ENCODE results near the gene TMEM98. TPM values are rescaled to one million over a fixed set of nuclear protein-coding genes. Genes with fewer than 3 reads are reported as not detected.

Gene TMEM98
- total RNA-seq, 2 donors from 2014 or later, result 134 to 137 TPM

GRCh38 chr17:32954477-32954876, 26.5 kb downstream of the TMEM98 start:
- peaks cover 10% of the 10 kb centered on the region for H3K27me3 Mint-ChIP-seq (ENCODE audit: insufficient read depth)
- no peaks in the 10 kb centered on the region for H3K36me3 ChIP-seq (ENCODE audit: control insufficient read depth, insufficient read depth, low read length)
- H3K27me3 ChIP-seq (ENCODE audit: control insufficient read depth, insufficient read depth, low read length, poor library complexity, severe bottlenecking), result no peaks in the 10 kb centered on the region
- no peak for TF ChIP-seq CTCF (conservative IDR thresholded peaks at IDR 0.05)
- no peaks in the 10 kb centered on the region for H3K4me1 Mint-ChIP-seq
- 78 to 83% methylated on average over 4 to 8 of the region's 8 CpGs for WGBS, 2 experiments (ENCODE audit: insufficient coverage in 1 of 2, insufficient read length in 1 of 2)
- H3K4me3 ChIP-seq (ENCODE audit: low read length), result no peak overlapping the region
- H3K9me3 Mint-ChIP-seq, result no peaks in the 10 kb centered on the region
- no peak overlapping the region for H3K27ac ChIP-seq (ENCODE audit: low read depth, low read length)
- no peak for DNase-seq
- H3K4me1 ChIP-seq (ENCODE audit: control insufficient read depth, insufficient read depth, low read length), result no peaks in the 10 kb centered on the region
- H3K9me3 ChIP-seq (ENCODE audit: control insufficient read depth, low read length), result no peaks in the 10 kb centered on the region
- H3K27ac Mint-ChIP-seq, result no peak overlapping the region
- no peak overlapping the region for H3K9ac ChIP-seq (ENCODE audit: extremely low read depth, low read length, poor library complexity, severe bottlenecking)
- no peaks in the 10 kb centered on the region for H3K36me3 Mint-ChIP-seq (ENCODE audit: low read depth)
- H3K4me3 Mint-ChIP-seq, result no peak overlapping the region

GRCh38 chr17:32955155-32955554, 27.2 kb downstream of the TMEM98 start:
- H3K4me1 ChIP-seq (ENCODE audit: control insufficient read depth, insufficient read depth, low read length), result no peaks in the 10 kb centered on the region
- no peak overlapping the region for H3K27ac Mint-ChIP-seq
- H3K9me3 ChIP-seq (ENCODE audit: control insufficient read depth, low read length), result no peaks in the 10 kb centered on the region
- H3K27me3 ChIP-seq (ENCODE audit: control insufficient read depth, insufficient read depth, low read length, poor library complexity, severe bottlenecking), result no peaks in the 10 kb centered on the region
- no peak overlapping the region for H3K4me3 Mint-ChIP-seq
- H3K4me1 Mint-ChIP-seq, result no peaks in the 10 kb centered on the region
- DNase-seq, result no peak
- 80 to 85% methylated on average over 1 of the region's 1 CpG for WGBS, 2 experiments (ENCODE audit: insufficient coverage in 1 of 2, insufficient read length in 1 of 2)
- TF ChIP-seq CTCF (conservative IDR thresholded peaks at IDR 0.05), result no peak
- H3K27ac ChIP-seq (ENCODE audit: low read depth, low read length), result no peak overlapping the region
- H3K36me3 ChIP-seq (ENCODE audit: control insufficient read depth, insufficient read depth, low read length), result no peaks in the 10 kb centered on the region
- H3K9me3 Mint-ChIP-seq, result no peaks in the 10 kb centered on the region
- no peaks in the 10 kb centered on the region for H3K36me3 Mint-ChIP-seq (ENCODE audit: low read depth)
- H3K9ac ChIP-seq (ENCODE audit: extremely low read depth, low read length, poor library complexity, severe bottlenecking), result no peak overlapping the region
- H3K27me3 Mint-ChIP-seq (ENCODE audit: insufficient read depth), result peaks cover 10% of the 10 kb centered on the region
- no peak overlapping the region for H3K4me3 ChIP-seq (ENCODE audit: low read length)

GRCh38 chr17:32956240-32956970, 28.5 kb downstream of the TMEM98 start:
- Histone ChIP-seq H3K27ac (ENCODE audit: low read depth, low read length) (no peak overlapping the region), H3K4me3 (ENCODE audit: low read length) (no peak overlapping the region), H3K36me3 (ENCODE audit: control insufficient read depth, insufficient read depth, low read length) (no peaks in the 10 kb centered on the region), H3K9me3 (ENCODE audit: control insufficient read depth, low read length) (no peaks in the 10 kb centered on the region), H3K4me1 (ENCODE audit: control insufficient read depth, insufficient read depth, low read length) (peaks cover 4% of the 10 kb centered on the region), H3K9ac (ENCODE audit: extremely low read depth, low read length, poor library complexity, severe bottlenecking) (no peak overlapping the region), H3K27me3 (ENCODE audit: control insufficient read depth, insufficient read depth, low read length, poor library complexity, severe bottlenecking) (no peaks in the 10 kb centered on the region)
- Mint-ChIP-seq H3K9me3 (no peaks in the 10 kb centered on the region), H3K27ac (no peak overlapping the region), H3K4me3 (no peak overlapping the region), H3K27me3 (ENCODE audit: insufficient read depth) (peaks cover 10% of the 10 kb centered on the region), H3K36me3 (ENCODE audit: low read depth) (no peaks in the 10 kb centered on the region), H3K4me1 (peaks cover 11% of the 10 kb centered on the region)
- 88 to 90% methylated on average over 2 to 5 of the region's 5 CpGs for WGBS, 2 experiments (ENCODE audit: insufficient coverage in 1 of 2, insufficient read length in 1 of 2)
- DNase-seq, result no peak
- no peak for TF ChIP-seq CTCF (conservative IDR thresholded peaks at IDR 0.05)

Data from endodermal cell (in vitro differentiated cells).